ENCODE measurements around the gene UGDH.
"Not testable (repeated sequence)": the region's sequence is repeated elsewhere in the genome, so short reads cannot be mapped to it uniquely, and the experiment has no call there.

The UGDH gene

DNA sequence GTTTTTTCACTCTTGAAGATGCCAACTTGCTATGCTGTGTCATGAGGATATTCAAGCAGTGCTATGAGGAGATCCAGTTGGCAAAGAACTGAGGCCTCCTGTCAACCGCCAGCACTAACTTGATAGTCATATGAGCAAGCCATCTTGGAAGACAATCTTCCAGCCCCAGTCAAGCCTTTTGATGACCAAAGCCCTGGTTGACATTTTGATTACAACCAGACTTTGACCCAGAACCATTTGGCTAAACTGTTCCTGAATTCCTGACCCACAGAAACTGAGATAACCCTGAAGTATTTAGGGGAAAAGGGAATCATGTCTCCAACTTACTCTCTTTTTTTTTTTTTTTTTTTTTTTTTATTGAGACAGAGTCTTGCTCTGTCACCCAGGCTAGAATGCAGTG, 32.9 kb downstream of the UGDH start:
- no peak for DNase-seq (ENCODE audit: low read depth)

DNA sequence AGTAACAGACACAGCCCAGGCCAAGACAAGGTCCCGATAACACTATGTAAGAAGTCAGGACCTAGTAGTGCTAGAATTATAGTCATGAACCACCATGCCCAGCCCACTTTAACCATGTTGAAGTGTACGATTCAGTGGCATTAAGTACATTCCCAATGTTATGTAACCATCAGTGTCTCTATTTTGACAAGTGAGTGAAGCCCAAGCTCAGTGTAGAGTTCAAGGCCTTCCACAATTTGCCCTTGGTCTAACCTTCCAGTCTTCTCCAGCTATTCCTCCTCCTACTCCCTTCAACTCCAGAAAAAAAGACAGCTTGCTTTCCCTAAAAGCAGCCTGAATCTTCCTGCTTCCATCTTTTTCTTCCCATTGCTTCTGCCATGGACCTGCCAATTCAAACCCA, 36.9 kb downstream of the UGDH start:
- DNase-seq (ENCODE audit: low read depth) = no peak

DNA sequence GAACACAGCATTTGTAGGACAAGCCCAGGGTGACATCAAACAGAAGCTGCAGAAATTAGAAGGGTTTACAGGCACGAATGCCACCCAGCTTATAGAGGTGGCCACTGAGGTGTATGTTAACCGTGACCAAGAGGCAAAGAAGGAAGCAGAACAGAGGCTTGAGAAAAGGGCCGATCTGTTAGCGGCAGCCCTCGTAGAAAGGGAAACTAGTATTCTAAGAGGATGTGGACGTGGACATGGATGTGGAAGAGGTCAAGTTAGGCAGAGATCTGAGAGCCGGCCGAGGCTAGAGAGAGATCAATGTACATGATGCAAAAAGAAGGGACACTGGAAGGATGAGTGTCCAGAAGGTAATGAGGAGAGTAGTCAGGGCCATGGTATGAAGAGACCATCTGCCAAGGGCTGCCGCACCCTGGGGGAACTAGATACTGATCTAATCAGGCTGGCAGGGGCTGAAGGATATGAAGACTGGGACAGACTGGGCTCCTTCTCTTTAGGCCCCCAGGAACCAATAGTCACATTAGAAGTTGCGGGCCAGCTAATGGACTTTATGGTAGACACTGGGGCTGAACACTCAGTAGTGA, 40.9 kb downstream of the UGDH start:
- DNase-seq (ENCODE audit: low read depth) = no peak

DNA sequence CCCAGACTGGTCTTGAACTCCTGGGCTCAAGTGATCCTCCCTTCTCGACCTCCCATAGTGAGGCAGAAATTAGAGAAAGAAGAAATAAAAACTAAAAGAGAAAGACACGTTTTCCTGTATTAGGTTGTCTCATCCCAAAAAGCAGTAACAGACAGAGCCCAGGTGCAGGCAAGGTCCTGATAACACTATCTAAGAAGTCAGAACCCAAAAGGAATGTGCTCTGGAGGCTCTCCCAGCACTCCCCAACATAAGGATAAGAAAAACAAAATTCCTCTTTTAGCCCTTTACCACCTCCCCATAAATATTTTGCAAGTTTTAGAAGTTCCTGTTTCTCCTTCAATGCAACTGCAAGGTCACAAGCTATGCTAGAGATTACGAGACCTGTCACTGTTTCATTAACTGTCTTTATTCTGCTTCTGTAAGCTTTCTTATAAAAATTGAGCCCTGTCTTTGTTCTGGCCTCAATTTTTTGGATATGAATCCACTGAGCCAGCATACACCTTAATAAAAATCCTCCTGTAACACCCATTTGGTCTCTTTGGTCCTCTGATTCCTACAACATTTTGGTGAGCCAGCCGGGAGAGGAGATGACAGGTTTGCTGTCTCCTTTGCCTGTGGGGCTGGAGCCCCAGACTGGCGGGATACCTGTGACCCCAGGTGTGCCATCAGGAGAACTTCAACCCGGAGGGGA, 42.5 kb downstream of the UGDH start:
- DNase-seq (ENCODE audit: low read depth) = no peak

DNA sequence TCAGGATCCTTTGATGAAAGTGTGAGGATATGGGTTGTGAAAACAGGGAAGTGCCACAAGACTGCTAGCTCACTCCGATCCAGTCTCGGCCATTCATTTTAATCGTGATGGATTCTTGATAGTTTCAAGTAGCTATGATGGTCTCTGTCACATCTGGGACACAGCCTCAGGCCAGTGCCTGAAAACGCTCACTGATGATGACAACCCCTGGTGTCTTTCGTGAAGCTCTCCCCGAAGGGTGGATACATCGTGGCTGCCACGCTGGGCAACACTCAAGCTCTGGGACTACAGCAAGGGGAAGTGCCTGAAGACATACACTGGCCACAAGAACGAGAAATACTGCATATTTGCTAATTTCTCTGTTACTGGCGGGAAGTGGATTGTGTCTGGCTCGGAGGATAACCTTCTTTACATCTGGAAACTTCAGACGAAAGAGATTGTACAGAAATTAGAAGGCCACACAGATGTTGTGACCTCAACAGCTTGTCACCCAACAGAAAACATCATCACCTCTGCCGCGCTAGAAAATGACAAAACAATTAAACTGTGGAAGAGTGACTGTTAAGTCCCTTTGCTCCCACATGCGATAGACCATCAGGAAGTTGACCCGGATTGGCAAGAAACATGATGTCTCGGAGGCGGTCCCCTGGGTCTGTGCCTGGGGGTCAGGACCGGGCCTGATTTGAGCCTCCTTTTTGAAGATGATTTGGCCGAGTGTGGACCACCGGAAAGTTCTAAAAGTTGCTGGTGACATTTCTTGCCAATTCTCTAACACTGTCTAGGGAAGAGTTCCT, 46.1 kb downstream of the UGDH start:
- DNase-seq (ENCODE audit: low read depth) = no peak

DNA sequence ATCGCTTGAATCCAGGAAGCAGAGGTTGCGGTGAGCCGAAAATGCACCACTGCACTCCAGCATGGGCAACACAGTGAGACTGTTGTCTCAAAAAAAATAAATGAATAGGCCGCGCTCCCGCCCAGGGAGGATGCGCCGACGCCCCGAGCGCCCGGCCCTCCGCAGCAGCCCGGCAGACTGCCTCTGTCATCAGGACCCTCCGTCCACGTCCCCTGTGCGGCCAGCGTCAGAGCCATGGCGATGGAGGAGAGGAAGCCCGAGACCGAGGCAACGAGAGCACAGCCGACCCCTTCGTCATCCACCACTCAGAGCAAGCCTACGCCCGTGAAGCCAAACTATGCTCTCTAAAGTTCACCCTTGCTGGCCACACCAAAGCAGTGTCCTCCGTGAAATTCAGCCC, 47.0 kb downstream of the UGDH start:
- no peak for DNase-seq (ENCODE audit: low read depth)

DNA sequence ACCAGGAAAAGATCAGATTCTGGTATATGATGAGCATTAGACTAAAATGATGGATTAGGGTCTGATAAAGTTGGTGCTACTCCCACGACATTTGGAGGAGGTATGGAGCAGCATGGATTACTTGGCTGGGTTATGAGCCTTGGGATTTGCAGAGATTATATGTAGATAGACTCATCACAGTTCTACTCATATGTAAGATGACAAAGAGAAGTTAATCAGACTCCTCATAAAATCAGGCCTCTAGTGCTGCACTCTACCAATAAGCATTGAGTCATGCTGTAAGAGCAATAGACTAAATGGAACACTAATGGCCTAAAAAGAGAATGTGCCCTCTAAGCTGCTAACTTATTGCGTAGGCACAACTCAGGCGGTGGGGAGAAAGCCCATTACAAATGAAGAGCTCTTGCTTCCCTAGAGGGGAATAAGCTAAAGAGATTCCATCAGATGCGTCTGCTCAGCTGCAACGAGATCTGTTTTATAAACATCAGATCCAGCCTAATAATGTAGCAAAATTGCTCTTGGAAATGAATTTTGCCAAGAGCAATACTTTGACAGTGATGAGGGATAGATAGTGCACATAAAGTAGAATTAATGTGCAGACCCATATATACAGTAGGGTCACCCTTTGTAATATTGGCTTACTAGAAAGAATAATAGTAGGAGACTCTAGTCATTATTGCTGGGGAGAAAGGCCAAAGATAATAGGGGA, 50.9 kb downstream of the UGDH start:
- DNase-seq (ENCODE audit: low read depth) = no peak

DNA sequence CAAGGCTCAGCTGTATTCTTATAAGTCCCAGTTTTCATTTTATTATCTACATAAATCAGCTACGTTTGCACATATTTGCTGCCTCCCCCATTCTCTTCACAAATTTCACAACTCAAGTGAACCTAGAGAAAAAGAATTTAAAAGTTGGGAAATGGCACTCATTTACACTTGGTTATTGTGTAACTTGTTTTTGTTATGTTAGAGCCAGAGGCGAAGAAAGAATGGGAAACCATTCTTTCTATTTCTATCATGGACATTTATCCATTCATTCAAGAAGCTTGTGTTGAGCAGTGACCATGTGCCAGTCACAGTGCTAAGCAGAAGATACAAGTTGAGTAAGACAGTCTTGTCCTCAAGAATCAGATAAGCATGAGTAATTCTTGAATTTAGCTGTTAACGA, 54.8 kb downstream of the UGDH start:
- peak; percentile 62 for DNase-seq (ENCODE audit: low read depth)

DNA sequence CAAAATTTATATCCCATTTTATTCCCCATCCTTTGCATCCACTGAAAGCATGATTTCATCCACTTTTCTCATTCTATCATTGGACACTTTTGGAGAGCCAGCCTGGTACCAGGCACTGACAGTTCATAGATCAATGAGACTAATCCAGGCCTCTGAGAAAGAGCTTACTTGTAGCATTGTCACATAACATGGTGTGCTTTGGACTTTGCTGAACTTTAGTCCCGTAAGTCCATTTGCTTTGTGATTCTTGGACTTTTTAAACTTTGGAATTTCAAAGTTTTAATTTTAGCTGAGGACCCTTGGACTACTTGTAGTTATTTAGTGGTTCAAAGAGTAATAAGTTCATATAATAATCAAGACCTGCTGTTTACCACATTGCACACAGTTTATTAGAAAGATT, 56.8 kb downstream of the UGDH start:
- no peak for DNase-seq (ENCODE audit: low read depth)

DNA sequence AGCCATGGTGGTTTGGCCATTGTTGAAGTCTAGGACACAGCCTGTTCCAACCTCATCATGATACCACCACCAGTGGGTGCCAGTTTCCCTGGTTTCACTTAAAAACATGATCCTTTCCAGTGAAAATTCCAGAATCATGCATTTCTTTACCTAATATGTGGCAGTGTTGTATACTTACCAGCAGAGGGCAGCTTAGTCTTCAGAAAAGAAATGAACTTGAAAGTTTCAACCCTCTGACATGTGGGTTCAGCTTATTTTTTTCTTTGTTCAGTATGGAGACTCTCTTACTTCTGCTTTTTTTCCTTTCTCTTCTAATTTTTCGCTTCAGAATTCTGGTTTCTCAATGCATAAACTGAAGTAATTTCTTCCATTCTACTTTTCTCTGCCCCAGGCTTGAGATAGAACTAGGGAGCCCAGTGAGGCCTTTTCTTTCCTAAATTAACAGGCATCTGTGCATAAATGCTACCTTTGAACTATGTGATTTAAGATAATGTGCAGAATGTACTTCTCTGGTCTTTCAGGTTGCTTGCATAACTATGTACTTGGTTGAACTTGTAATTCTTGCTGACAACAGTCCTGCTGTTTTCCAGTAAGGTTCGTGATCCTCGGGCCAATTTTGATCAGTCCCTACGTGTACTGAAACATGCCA, 57.7 kb downstream of the UGDH start:
- DNase-seq (ENCODE audit: low read depth) = peak; percentile 85

DNA sequence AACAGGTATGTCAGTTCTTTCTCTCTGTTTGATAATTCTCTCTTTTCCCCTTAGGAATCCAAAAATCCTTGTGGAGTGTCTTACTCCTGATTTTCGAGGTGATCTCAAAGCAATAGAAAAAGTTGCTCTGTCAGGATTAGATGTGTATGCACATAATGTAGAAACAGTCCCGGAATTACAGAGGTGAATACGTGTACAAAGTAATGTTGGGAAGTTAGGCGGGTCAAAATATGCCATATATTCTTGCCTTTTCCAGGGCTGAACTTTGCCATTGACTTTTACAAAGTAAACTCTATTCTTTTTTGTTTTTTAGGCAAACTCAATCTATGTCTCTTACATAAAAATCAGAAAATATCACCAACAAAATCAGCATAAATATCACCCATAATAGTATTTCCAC, 59.8 kb downstream of the UGDH start:
- no peak for DNase-seq (ENCODE audit: low read depth)

DNA sequence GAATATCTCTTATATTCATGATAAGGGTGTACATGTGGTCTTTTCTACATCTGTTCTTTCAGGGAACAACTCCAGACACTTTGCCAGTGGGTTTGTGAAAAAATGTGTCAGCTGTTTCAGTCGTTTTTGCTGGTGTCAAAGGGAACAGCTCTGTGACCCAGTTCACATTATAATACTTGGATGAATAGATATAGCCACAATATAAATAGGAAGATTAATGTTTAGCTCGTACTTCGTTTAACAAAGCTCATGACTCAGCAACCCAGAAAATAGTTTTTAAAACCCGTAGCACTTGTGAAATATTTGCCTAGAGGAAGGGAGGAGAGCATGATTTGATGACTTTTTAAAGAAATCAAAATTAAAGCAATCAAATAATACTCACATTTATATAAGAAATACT, 60.5 kb downstream of the UGDH start:
- DNase-seq (ENCODE audit: low read depth) = peak; percentile 35

DNA sequence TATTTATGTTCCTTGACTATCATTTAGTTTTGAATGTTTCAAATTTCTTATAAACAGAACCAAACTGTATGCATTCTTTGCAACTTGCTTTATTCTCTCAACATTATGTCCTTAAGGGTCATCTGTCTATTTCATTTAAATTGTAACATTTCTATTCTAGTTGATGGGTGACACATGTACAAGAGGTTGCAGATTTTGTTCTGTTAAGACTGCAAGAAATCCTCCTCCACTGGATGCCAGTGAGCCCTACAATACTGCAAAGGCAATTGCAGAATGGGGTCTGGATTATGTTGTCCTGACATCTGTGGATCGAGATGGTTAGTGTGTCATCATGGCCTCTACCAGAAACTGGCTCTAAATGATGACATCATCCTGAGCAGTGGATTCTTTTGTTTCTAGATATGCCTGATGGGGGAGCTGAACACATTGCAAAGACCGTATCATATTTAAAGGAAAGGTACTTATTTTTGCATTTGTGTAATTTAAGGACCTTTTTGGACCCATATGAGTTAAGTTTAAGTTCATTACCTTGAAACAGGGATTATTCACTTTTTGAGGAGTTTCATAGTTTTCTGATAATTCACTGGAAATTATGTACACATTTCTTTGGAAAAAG, 62.2 kb downstream of the UGDH start:
- DNase-seq (ENCODE audit: low read depth) = peak; percentile 59

DNA sequence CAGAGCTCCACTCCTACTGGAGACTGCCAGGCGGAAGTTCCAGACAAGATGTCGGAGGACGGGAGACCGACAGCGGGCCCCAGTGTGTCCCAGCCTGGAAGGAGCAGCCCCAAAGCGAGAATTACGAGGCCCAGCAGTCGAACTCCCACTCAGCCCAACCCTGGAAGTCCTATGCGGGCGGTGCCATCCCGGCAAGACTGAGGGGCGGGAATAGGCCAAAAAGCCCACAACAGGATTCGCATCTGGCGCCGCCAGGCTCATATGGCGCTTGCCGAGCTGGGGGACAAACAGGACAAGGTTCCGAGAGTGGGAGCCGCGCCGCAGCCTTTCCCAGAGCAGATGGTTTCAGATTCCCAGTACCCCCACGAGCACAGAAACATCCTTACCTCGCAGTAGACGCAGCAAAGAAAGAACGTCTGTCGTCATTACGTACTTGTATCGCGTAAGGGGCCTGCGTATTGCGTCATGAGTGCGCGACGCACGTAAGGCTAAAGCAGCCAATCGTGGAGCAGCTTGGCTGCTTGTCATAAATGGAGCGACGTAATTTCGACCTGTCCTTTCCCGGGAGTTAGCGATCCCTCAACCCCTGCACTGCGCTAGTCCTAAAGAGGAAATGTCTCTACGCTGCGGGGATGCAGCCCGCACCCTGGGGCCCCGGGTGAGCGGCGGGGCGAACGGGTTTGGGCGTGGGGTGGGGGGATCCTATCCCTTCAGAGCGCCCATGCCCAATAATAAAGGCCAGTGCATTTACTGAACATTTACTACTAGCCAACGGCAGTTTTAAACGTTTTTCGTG, 68.5 kb downstream of the UGDH start, which contains the start of the genes LIAS and RPL9:
TSS of gene LIAS (plus strand) at position 552 of the 796 bp plus-strand sequence. CDS start at position 614, 62 bp downstream.
TSS of gene RPL9 (minus strand) at position 418 of the 796 bp plus-strand sequence. CDS start 483 bp downstream, outside the sequence.
- DNase-seq (ENCODE audit: low read depth) = peak; percentile 99

DNA sequence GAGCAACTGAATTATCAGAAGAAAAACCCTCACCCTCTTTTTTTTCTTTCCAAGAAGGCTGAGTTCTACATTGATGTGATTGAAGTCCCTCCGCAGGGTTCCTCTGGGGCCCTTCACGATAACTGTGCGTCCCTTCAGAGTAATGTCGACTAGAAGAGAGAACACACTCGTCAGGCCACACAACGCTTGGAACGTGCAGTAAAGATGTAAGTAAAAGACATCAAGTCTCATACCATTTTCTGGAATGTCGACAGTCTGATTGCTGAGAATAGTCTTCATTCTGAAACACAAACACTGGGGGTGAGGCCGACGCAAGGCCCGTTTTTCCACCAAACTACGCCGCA, 69.1 kb downstream of the UGDH start:
- DNase-seq (ENCODE audit: low read depth) = not testable (repeated sequence)

DNA sequence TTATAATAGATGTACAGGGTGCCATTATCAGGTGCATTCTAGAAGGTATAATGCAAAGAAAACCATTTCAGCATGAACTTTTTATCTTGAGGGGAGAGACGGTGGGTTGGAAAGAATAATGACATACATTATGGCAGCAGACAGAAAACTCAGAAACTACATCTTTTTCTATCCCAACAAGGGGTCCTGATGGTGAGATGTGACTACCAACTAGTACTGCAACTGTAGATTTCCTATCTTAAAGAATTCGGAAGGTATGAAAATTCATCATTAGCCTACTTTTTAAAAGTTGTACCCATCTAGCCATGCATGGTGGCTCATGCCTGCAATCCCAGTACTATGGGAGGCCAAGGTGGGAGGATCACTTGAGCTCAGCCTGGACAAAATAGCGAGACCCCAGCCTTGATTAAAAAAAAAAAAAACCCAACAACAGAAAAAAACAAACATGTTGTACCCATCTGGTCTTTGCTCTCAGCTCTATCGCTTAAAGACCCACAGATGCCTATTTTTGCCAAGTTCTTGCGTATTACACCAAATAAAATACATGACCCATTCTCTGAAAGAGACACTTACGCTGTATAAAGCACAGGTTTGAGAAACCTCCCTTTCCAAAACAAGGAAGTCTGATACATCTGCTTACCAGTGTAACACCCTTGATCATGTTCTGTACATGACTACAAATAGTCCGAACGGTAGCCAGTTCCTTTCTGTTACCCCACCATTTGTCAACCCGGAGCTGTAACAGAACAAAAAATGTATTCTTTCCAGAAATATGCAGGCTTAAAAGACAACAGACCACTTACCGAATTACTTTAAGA, 70.1 kb downstream of the UGDH start:
- DNase-seq (ENCODE audit: low read depth) = no peak

DNA sequence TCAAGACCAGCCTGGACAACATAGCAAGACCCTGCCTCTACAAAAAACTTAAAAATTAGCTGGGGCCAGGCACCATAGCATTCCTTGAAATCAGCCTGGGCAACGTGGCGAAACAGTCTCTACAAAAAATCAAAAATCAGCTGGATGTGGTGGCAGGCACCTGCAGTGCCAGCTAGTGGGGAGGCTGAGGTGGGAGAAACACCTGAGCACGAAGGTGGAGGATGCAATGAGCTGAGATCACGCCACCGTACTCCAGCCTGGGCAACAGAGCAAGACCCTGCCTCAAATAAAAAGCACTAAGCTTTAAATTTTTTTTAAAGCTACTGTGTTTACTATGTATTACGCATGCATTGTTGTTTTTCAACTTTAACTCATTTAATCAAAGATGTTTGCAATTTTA, 71.8 kb downstream of the UGDH start:
- DNase-seq (ENCODE audit: low read depth) = no peak

DNA sequence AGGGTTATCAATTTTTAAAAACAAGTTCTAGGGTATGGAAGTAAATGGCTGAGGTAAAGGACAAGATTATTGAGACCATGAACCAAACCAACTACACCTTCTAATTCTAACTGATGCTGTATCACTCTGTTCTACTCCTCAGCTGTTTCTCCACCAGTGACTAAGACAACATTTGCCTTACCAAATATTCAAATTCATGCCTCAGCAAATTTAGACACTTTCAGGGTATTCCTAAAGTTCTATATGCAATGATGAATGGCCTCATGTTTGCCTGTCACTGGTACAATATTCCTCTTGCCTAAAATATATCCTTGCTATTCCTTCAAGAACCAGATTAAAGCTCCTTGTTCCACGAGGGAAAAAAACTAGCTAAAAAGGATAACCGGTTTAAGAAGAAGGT, 73.5 kb downstream of the UGDH start:
- no peak for DNase-seq (ENCODE audit: low read depth)

DNA sequence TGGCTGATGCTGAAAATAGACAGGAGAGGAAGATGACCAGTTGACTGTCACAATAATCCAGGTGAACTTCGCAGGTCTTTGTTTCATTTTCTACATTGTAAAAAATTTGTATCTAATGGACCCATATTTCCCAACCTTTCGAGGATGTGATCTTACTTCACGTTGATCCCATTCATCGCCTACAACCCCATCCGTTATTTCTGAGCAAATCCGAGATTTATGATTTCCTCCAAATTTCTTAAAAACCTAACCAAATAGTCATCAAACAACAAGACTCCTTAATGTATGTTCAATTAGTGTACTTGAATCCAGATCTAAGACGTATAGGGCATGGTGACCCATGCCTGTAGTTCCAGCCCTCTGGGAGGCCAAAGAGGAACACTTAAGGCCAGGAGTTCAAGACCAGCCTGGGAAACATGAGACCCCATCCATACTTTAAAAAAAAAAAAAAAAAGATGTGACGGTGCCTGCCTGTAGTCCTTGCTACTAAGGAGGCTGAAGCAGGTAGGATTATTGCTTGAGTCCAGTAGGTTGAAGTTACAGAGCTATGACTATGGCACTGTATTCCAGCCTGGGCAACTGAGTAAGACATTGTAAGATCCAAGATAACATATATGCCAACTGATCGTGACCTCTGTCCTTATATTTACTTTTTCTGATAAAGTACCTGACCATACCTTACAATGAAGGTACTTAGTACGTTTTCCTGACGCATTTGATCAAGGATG, 74.2 kb downstream of the UGDH start:
- DNase-seq (ENCODE audit: low read depth) = no peak

All from fibroblast of gingiva (primary cell).